ENCODE data around the gene ATP8B1.

GRCh38 chr18:57831597-57832377 lies 28.7 kb upstream of the ATP8B1 start:
- TF ChIP-seq ISL1 (CRISPR knock-in tag; IDR thresholded peaks at IDR 0.05): no peak
- no peak for TF ChIP-seq GLIS3 (CRISPR knock-in tag; IDR thresholded peaks at IDR 0.05)
- no peak for TF ChIP-seq SNAI2 (CRISPR knock-in tag; IDR thresholded peaks at IDR 0.05)
- TF ChIP-seq PATZ1 (CRISPR knock-in tag; IDR thresholded peaks at IDR 0.05; ENCODE audit: borderline replicate concordance): no peak
- no peak for TF ChIP-seq TSHZ2 (CRISPR knock-in tag; IDR thresholded peaks at IDR 0.05)
- no peak for TF ChIP-seq CSRNP3 (CRISPR knock-in tag; IDR thresholded peaks at IDR 0.05)

Data from SK-N-SH treated with all-trans-retinoic acid at 6 μM for 48 hours (cell line).